ENCODE measurements around the gene SLC7A5.
"Not testable (repeated sequence)": the region's sequence is repeated elsewhere in the genome, so short reads cannot be mapped to it uniquely, and the experiment has no call there.

GRCh38 chr16:87825842-87826120, 43.5 kb downstream of the SLC7A5 start:
- TF ChIP-seq EZH2 (IDR thresholded peaks at IDR 0.05; ENCODE audit: insufficient read depth, poor library complexity, severe bottlenecking); EZH2phosphoT487 (IDR thresholded peaks at IDR 0.05; ENCODE audit: insufficient read depth, low read depth): not testable (repeated sequence)
